NCI-H446 treated with DMSO at 0.1 percent for 48 hours (cell line): Measurements from ENCODE around the gene ANKRD40.
A peak's percentile ranks its signal among the peaks of the same experiment; 100 is the strongest.

Source experiments
- DNase-seq: peaks from one replicate; lab custom pipeline; 2025; lab: John Stamatoyannopoulos, UW

The ANKRD40 gene

GRCh38 chr17:50668838-50669581 lies 38.7 kb downstream of the ANKRD40 start:
- DNase-seq = no peak

- no peak for DNase-seq
Measured at GRCh38 chr17:50668025-50668837, 39.5 kb downstream of the ANKRD40 start.

- DNase-seq = no peak
Measured at GRCh38 chr17:50667259-50668024, 40.3 kb downstream of the ANKRD40 start.

- DNase-seq = no peak
Measured at GRCh38 chr17:50666316-50666715, 41.4 kb downstream of the ANKRD40 start.

GRCh38 chr17:50665838-50666237 lies 41.9 kb downstream of the ANKRD40 start:
- no peak for DNase-seq

GRCh38 chr17:50664788-50665458 lies 42.8 kb downstream of the ANKRD40 start:
- DNase-seq = no peak

- no peak for DNase-seq
Measured at GRCh38 chr17:50663812-50664374, 43.8 kb downstream of the ANKRD40 start.

- DNase-seq = no peak
Measured at GRCh38 chr17:50662632-50663225, 45.0 kb downstream of the ANKRD40 start.

GRCh38 chr17:50661795-50662391 lies 45.8 kb downstream of the ANKRD40 start:
- DNase-seq = peak; percentile 92

- DNase-seq = no peak
Measured at GRCh38 chr17:50661348-50661747, 46.4 kb downstream of the ANKRD40 start.

GRCh38 chr17:50660887-50661345 lies 46.8 kb downstream of the ANKRD40 start:
- DNase-seq = no peak

- DNase-seq = peak; percentile 19
Measured at GRCh38 chr17:50660042-50660886, 47.5 kb downstream of the ANKRD40 start.

- no peak for DNase-seq
Measured at GRCh38 chr17:50659179-50659578, 48.5 kb downstream of the ANKRD40 start.

GRCh38 chr17:50658616-50659015 lies 49.1 kb downstream of the ANKRD40 start:
- no peak for DNase-seq

GRCh38 chr17:50657627-50658026 lies 50.1 kb downstream of the ANKRD40 start:
- DNase-seq = no peak

GRCh38 chr17:50657054-50657453 lies 50.7 kb downstream of the ANKRD40 start:
- no peak for DNase-seq

GRCh38 chr17:50656509-50656908 lies 51.2 kb downstream of the ANKRD40 start:
- DNase-seq = no peak

GRCh38 chr17:50653738-50654137 lies 54.0 kb downstream of the ANKRD40 start:
- no peak for DNase-seq

- DNase-seq = no peak
Measured at GRCh38 chr17:50651661-50652060, 56.1 kb downstream of the ANKRD40 start.
